Urothelium cell line (cell line): ENCODE data around the gene CNOT11.
"Not testable (repeated sequence)": the region's sequence is repeated elsewhere in the genome, so short reads cannot be mapped to it uniquely, and the experiment has no call there.

Experiments
- DNase-seq: peaks from one replicate; pipeline ENCODE4 v3.0.0; 2011; ENCODE audit warnings: low spot score, mixed read lengths
- FAIRE-seq: peaks from 2 replicates; lab custom pipeline; 2011; peaks lifted over from hg19 to GRCh38; lab: Jason Lieb, UNC

The CNOT11 gene

DNA sequence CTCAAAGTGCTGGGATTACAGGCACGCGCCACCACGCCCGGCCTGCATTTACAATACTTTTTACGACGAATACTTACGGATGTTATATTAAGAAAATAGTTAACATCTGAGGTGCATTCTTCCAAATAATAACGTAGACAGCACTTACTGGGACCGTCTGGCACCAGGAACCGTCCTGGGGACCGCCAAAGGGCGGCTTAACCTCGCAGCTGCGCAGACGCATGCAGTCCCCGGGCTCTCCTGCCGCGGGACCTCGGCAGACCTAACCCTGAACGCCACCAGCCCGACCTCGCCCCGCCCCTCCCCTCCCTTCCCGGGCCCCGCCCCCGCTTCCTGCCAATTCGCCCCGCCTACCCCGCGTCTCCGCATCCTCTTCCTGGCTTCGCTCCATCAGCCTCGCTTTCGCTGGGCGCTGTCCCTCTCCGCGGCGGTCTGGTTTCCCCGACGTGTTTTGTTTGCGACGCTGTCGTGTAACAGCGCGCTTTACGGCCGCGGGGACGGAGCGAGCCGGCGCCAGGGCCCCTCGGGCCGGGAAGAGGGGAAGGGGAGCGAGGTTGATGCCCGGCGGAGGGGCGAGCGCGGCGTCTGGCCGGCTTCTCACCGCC lies at the start of gene CNOT11:
TSS of gene CNOT11 (plus strand) at position 479 of the 605 bp plus-strand sequence. CDS start at position 558, 79 bp downstream.
- DNase-seq (peak; percentile 99), FAIRE-seq (peak; percentile 77)

DNA sequence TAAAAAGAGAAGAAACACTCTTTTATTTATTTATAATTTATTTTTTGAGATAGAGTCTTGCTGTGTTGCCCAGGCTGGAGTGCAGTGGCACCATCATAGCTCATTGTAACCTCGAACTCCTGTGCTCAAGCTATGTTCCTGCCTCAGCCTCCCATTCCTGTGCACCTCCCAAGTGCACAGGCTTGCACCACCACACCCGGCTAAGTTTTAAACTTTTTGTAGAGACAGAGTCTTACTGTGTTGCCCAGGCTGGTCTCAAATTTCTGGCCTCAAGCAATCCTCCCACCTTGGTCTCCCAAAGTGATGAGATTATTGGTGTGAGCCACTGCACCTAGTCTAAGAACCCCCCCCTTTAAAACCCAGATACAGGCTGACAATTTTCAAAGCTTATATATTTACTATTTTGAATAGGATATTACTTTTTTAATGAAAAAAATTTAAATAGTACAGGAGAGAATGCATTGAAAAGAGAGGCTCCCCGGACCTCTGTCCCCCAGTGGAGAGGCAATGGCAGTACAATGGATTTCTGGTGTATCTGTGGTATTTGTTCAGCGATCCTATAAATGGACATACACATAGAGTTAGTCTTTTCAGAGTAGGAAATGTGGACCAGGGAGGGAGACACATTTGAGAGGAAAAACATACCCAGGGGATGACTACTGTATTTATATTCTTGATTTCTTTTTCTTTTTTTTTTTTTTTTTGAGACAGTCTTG lies 48.1 kb upstream of the CNOT11 start:
- peak; percentile 55 for DNase-seq
- no peak for FAIRE-seq

DNA sequence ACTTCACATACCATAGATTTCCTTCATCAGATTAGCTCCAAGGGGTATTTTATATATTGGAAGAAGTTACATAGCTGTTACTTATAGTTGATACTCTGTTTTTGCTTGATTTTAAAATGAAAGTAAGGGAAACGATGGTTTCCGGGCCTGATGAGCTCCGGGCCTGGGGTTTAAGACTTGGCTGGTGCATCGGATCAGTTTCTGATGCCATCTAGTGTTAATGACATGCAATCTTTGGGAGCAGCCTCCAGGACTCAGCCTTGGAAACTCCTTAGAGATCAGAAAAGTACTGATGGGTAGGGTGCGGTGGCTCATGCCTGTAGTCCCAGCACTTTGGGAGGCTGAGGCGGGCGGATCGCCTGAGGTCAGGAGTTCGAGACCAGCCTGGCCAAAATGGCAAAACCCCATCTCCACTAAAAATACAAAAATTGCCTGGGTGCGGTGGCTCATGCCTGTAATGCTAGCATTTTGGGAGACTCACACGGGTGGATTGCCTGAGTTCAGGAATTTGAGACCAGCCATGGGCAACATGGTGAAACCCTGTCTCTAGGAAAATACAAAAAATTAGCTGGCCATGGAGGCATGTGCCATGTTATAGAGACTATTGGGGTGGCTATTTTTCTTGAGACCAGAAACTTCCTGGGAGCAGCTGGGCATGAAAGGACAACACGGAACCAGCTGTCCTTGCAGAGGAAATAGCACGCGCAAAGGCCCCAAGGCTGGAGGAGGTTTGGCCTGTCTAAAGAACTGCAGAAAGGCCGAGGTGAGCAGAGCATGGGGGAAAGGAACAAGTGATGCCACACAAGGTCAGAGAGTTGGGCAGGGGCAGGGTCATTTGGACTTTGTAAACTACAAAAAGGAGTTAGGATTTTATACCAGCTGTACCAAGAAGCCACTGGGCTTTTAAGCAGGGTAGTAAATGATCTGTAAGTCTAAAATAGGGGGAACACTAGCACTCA lies 46.9 kb upstream of the CNOT11 start:
- FAIRE-seq (no peak), DNase-seq (peak; percentile 91)

DNA sequence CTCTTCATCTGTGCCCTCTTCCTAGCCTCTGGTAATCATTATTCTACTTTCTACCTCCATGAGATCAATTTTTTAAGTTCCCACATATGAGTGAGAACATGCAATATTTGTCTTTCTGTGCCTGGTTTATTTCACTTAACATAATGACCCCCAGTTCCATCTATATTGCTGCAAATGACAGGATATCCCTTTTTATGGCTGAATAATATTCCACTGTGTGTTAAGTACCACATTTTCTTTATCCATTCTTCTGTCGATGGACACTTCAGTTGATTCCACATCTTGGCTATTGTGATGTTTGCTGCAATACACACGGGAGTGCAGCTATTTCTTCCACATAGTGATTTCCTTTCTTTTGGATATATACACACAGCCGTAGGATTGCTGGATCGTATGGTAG lies 43.9 kb upstream of the CNOT11 start:
- DNase-seq (no peak), FAIRE-seq (no peak)

DNA sequence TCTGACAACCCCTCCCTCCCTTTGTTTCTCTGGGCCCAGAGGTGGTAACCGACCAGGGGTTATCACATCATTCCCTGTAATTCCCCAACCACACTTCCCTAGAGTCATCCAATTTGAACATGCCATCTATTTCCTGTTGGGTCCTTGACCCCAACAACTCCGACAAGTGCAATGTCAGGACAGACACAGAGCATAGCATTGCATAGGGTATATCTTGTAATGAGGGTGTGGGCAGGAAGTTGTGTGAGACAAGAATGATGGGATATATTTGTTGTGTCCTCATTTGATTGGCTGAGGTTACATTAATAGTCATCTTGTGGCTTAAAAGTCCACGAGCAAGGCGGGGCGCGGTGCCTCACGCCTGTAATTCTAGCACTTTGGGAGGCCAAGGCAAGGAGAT lies 33.4 kb upstream of the CNOT11 start:
- DNase-seq (no peak), FAIRE-seq (no peak)

DNA sequence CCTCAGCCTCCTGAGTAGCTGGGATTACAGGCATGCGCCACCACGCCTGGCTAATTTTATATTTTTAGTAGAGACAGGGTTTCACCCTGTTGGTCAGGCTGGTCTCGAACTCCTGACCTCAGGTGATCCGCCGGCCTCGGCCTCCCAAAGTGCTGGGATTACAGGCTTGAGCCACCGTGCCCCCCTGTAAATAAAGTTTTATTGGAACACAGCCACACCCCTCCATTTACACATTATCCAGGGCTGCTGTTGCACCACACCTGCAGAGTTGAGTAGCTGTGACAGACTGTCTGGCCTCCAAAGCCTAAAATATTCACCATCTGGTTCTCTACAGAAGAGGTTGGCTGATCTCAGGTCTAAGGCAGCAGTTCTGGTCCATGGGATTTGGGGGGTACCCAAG lies 32.6 kb upstream of the CNOT11 start:
- FAIRE-seq, DNase-seq: not testable (repeated sequence)

DNA sequence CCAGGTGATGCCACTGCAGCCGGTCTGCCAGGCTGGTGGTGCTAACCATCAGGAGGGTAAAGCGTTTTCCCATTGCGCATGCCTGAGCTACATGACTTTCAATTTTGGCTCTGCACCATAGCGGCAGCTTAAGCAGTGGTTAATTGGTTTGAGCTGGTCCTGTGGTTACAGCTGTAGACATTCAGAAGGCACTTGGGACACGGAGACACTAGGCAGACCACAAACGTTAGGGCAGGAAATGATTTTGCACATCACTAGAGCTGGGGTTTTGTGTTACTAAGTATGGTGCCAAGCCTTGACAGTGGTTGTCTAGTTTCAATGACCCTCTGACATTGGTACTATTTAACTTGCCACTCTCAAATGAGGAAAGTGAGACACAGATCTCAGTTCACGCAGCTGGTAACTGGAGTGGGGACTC lies 28.9 kb upstream of the CNOT11 start:
- DNase-seq (no peak), FAIRE-seq (no peak)

DNA sequence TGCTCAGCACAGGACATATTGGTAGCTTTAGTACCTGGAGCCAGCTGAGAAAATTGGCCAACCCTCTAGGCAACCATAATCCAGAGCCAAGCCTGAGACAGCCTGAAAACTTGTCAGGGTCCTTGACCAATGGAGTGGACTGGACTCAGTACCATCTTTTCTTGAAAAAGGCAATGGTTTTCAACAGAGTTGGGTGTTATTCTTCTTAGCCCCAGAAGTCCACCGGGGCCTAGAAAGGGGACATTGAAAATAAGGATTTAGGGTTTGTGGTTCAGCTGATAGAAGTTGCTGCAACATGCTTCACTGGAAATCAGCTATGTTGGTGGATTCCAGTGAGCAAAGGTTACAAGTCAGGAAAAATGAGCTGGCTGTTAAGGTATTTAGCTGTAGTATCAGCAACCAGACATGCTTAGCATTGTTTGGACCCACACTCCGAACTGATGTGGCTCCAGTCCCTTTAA lies 22.1 kb upstream of the CNOT11 start:
- FAIRE-seq (no peak), DNase-seq (no peak)

DNA sequence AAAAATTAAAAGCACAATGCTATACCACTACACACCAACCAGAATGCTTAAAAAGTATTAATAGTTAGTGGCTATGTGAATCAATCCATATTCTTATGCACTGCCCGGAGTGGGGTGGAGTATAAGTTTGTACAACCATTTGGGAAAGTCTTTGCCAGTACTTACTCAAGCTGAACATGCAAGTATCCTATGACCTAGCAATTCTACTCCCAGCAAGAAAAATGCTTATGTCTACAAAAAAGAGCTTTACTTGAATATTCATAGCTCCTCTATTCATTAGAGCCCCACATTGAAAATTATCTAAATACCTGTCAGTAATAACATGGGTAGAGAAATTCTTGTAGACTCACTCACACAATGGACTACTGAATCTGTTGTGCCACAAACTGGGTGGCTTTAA lies 21.4 kb upstream of the CNOT11 start:
- FAIRE-seq: no peak
- DNase-seq: no peak

DNA sequence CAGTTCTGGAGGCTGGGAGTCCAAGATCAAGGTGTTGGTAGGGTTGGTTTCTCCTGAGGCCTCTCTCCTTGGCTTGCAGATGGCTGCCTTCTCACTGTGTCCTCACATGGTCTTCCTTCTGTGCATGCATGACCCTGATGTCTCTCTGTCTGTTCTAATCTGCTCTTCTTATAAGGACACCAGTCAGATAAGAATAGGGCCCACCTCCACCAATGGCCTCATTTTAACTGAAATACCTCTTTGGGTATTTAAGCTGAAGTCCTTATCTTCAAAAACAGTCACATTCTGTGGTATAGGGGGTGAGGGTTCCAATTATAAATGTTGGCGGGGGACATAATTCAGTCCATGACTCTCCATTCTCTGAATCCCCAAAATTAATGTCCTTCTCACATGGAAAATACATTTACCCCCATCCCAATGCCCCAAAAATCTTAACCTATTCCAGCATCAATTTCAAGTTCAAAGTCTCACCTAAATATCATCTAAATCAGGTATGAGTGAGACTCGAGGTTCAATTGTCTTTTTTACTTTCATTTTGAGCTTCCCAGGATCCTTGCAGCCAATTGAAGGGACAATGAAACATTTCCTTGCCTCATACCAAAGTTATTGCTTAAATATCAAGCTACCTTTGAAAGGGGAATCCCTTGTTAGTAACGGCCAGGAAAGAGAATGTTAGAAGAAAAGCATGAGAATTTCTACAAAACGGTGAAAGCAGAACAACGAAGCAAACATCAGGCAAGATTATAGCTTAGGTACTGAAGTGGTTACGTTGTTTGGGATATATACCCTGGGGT lies 20.6 kb upstream of the CNOT11 start:
- no peak for FAIRE-seq
- DNase-seq: no peak

DNA sequence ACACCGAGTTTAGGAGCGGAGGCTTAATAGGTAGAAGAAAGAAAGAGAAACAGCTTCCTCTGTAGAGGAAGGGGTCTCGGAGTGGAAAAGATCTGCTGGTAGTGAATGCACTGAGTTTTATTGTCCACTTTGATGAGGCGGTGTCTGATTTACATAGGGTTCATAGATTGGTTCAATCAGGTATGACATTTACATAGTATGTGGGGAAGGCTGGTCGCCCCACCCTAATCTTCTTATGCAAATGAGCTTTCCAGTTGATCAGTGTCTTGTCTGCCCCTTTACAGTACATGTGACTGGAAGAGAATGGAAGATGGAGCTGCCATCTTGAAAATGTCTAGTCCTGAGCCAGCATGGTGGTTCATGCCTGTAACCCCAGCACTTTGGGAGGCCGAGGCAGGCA lies 19.9 kb upstream of the CNOT11 start:
- FAIRE-seq: no peak

DNA sequence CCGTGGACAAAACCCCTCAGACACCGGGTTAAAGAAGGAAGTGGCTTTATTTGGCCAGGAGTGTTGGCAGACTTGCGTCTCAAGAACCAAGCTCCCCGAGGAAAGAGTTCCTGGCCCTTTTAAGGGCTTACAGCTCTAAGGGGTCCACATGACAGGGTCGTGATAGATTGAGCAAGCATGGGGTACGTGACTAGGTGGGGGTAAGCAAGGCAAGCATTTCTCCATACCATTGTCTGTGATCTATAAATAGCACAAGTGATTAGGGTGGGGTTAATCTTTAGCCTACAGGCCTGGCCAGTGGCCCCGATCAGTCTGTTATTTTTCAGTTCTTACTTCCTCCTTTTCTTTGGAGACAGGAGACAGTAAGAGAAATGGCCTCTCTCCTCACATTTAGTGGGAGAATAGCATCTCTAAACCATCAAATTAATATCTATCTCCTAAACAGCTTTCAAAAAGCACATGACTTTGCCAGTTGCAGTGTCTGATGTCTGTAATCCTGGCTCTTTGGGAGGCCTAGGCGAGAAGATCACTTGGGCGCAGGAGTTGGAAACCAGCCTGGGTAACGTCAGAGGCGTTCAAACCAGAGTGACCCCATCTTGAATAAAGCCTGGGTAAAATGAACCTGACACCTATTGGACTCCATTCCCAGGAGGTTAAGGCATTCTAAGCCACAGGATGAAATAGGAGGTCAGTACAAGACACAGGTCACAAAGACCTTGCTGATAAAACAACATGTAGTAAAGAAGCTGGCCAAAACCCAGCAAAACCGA lies 18.3 kb upstream of the CNOT11 start:
- FAIRE-seq (no peak), DNase-seq (no peak)

More for the DNA sequence above, 19.9 kb upstream of the CNOT11 start:
- DNase-seq: no peak

DNA sequence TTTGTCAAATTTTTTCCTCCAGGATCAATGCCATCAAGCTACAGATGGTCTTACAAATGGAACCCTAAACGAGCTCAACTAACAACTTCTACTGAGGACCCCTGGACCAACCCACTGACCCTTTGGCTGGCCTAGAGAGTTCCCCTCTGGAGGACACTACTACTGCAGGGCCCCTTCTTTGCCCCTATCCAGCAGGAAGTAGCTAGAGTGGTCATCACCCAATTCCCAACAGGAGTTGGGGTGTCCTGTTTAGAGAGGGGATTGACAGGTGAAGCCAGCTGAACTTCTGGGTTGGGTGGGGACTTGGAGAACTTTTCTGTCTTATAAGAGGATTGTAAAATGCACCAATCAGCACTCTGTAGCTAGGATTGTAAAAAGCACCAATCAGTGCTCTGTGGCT lies 16.7 kb upstream of the CNOT11 start:
- DNase-seq, FAIRE-seq: not testable (repeated sequence)

DNA sequence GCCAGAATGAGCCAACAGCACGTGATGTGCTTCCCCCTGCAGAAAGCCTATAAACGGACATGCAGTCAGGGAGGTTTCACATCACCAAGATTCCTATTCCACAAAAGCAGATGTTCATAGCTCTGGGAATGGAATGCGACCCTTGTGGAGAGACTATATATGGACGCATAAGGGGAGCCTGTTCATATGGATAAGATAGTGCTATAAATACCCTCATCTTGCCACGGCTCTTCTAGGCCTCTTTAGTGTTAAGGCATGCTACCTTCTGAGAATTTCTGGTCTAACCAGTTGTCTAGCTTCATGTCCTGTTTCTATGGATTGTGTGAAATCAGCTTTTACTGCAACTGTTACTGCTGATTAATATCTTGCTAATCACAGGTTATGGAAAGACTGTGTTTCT lies 14.7 kb upstream of the CNOT11 start:
- FAIRE-seq, DNase-seq: not testable (repeated sequence)

DNA sequence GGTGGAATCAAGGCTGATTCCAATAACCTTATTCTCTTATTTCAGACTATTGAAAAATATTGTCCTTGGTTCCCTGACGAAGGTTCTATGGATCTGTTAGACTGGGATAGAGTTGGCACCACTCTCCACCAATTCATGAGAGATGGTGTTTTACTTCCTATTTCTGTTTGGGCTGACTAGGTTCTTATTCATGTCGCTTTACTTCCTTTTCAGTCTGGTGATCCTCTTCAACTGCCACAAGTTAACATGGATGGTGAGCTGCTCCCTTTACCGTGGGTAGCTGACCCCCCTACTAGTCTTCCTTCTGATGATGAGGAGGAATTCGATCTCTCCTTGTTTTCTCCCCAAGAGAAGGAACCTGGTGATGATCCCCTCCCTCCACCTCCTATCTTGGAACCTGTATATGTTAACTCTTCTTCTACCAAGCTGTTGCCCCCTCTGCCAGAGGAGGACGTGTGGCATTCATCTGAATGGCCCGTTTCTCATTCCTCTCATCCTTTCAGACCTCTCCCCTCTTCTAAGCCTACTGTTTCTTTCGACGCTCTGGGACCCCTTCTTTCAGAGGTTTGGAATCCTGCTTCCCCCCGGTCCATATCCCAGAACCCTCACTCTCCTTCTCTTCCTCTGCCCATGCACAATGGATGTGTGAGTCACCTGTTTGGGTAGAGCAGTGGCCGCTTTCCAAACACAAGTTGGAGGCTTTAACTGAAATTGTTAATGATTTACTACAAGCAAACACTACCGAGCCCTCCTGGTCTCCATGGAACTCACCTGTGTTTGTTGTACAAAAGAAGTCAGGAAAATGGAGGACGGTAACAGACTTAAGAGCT lies 13.5 kb upstream of the CNOT11 start:
- no peak for DNase-seq
- no peak for FAIRE-seq

DNA sequence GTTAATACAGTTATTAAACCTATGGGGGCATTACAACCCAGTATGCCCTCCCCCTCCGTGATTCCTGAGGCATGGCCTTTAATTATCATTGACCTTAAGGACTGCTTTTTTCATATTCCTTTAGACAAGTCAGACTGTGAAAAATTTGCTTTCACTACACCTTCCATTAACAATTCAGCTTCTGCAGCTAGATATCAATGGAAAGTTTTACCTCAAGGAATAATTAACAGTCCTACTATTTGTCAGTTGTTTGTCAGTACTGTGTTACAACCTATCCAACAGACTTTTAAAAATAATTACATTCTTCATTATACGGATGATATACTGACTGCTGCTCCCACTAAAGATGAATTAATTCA lies 12.9 kb upstream of the CNOT11 start:
- not testable (repeated sequence) for FAIRE-seq, DNase-seq

DNA sequence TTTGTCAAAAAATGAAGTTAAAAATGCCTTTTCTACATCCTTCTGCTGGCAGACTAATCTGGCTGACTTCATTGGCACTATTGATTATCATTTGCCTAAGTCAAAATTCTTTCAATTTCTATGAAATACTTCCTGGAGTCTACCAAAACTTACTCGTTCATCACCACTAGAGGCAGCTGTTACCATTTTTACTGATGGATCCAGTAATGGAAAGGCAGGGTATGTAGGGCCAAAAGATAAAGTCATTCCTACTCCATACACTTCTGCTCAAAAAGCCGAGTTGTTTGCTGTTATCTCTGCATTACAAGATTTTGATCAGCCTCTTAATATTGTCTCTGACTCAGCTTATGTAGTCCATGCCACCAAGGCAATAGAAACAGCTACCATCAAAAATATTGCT lies 12.0 kb upstream of the CNOT11 start:
- not testable (repeated sequence) for FAIRE-seq, DNase-seq

DNA sequence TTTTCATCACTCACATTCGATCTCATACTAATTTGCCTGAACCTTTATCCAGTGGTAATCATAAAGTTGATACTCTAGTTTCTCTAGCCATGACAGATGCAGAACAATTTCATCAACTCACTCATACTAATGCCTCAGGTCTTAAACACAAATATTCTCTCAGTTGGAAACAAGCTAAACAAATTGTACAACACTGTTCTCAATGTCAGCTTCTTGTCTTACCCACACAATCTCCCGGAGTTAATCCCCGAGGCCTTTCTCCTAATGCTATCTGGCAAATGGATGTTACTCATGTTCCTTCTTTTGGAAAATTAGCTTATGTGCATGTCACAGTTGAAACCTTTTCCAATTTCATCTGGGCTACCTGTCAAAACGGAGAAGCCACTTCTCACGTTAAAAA lies 11.5 kb upstream of the CNOT11 start:
- DNase-seq (no peak), FAIRE-seq (no peak)

DNA sequence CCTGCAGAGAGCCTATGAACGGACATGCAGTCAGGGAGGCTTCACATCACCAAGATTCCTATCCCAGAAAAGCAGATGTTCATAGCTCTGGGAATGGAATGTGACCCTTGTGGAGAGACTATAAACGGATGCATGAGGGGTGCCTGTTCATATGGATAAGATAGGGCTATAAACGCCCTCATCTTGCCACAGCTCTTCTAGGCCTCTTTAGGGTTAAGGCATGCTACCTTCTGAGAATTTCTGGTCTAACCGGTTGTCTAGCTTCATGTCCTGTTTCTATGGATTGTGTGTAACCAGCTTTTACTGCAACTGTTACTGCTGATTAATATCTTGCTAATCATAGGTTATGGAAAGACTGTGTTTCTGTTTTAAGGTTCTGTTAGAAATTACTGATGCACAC lies 8.3 kb upstream of the CNOT11 start:
- not testable (repeated sequence) for FAIRE-seq, DNase-seq
